ENCODE data around the gene GNG2. TPM values are rescaled to one million over a fixed set of nuclear protein-coding genes. Genes with fewer than 3 reads are reported as not detected.

Gene GNG2
- total RNA-seq, 2 experiments from 2014 or later: 24.0 to 32.0 TPM

GRCh38 chr14:51959928-51960327 is 99.5 kb downstream of the GNG2 start:
- no peak overlapping the region for H3K4me3 ChIP-seq (ENCODE audit: low read depth, low read length, poor library complexity, severe bottlenecking)
- no peaks in the 10 kb centered on the region for H3K4me1 ChIP-seq (ENCODE audit: insufficient read depth, low read length, poor library complexity, severe bottlenecking)
- POLR2A ChIA-PET: no interaction called here
- no peak overlapping the region for H3K27ac ChIP-seq (ENCODE audit: low read depth, low read length, poor library complexity, severe bottlenecking)
- DNase-seq (ENCODE audit: low spot score): no peak
- intact Hi-C loops (cut with micrococcal nuclease; ENCODE audit: unreplicated experiment): no loop called here
- no peaks in the 10 kb centered on the region for H4K20me1 ChIP-seq (ENCODE audit: insufficient read depth, low read length)
- H3K9me3 ChIP-seq (ENCODE audit: low read length): no peaks in the 10 kb centered on the region
- H3K36me3 ChIP-seq (ENCODE audit: insufficient read depth, low read length): peaks cover 8% of the 10 kb centered on the region; the same call in 1 of the 2 replicates
- BruUV-seq (replicated peaks): no TSS peak
- CTCF ChIA-PET (ENCODE audit: unreplicated experiment): no interaction called here
- no peak overlapping the region for H2AFZ ChIP-seq (ENCODE audit: low read length)
- TF ChIP-seq EZH2phosphoT487 (IDR thresholded peaks at IDR 0.05; ENCODE audit: borderline replicate concordance, low read depth, low read length): no peak
- H3K4me2 ChIP-seq (ENCODE audit: low read length): no peak overlapping the region
- no peaks in the 10 kb centered on the region for H3K9me2 ChIP-seq (ENCODE audit: insufficient read depth, low read length)
- H3K79me2 ChIP-seq (ENCODE audit: insufficient read depth, low read depth, low read length): no peaks in the 10 kb centered on the region

- Histone ChIP-seq H3K27ac (ENCODE audit: low read depth, low read length, poor library complexity, severe bottlenecking) (no peak overlapping the region), H2AFZ (ENCODE audit: low read length) (no peak overlapping the region), H3K9me2 (ENCODE audit: insufficient read depth, low read length) (no peaks in the 10 kb centered on the region), H3K9me3 (ENCODE audit: low read length) (no peaks in the 10 kb centered on the region), H3K4me2 (ENCODE audit: low read length) (no peak overlapping the region), H3K36me3 (ENCODE audit: insufficient read depth, low read length) (peaks cover 8% of the 10 kb centered on the region; the same call in 1 of the 2 replicates), H3K4me3 (ENCODE audit: low read depth, low read length, poor library complexity, severe bottlenecking) (no peak overlapping the region), H3K79me2 (ENCODE audit: insufficient read depth, low read depth, low read length) (no peaks in the 10 kb centered on the region), H3K4me1 (ENCODE audit: insufficient read depth, low read length, poor library complexity, severe bottlenecking) (no peaks in the 10 kb centered on the region), H4K20me1 (ENCODE audit: insufficient read depth, low read length) (no peaks in the 10 kb centered on the region)
- ChIA-PET CTCF (ENCODE audit: unreplicated experiment) (no interaction called here), POLR2A (no interaction called here)
- TF ChIP-seq CTCF (conservative IDR thresholded peaks at IDR 0.05; ENCODE audit: low read length) (no peak), EZH2phosphoT487 (IDR thresholded peaks at IDR 0.05; ENCODE audit: borderline replicate concordance, low read depth, low read length) (no peak)
- BruUV-seq (replicated peaks): no TSS peak
- DNase-seq (ENCODE audit: low spot score): no peak
- intact Hi-C loops (cut with micrococcal nuclease; ENCODE audit: unreplicated experiment): no loop called here
These were observed 100.5 kb downstream of the GNG2 start for GRCh38 chr14:51960866-51961265.

GRCh38 chr14:51962711-51963110 is 102.3 kb downstream of the GNG2 start:
- ChIA-PET CTCF (ENCODE audit: unreplicated experiment) (no interaction called here), POLR2A (interaction anchor here (0.6 to 1.2 kb wide), 2 partner anchors 148 to 880 kb away, joined by 3 to 4 read pairs; no protein-coding TSS in a partner anchor)
- TF ChIP-seq CTCF (conservative IDR thresholded peaks at IDR 0.05; ENCODE audit: low read length): no peak
- TF ChIP-seq EZH2phosphoT487 (IDR thresholded peaks at IDR 0.05; ENCODE audit: borderline replicate concordance, low read depth, low read length): no peak
- DNase-seq (ENCODE audit: low spot score): no peak
- no peaks in the 10 kb centered on the region for H3K79me2 ChIP-seq (ENCODE audit: insufficient read depth, low read depth, low read length)
- peaks cover 8% of the 10 kb centered on the region; the same call in 1 of the 2 replicates for H3K36me3 ChIP-seq (ENCODE audit: insufficient read depth, low read length)
- no peaks in the 10 kb centered on the region for H3K9me3 ChIP-seq (ENCODE audit: low read length)
- H3K27ac ChIP-seq (ENCODE audit: low read depth, low read length, poor library complexity, severe bottlenecking): no peak overlapping the region
- no peak overlapping the region for H3K4me3 ChIP-seq (ENCODE audit: low read depth, low read length, poor library complexity, severe bottlenecking)
- H3K4me1 ChIP-seq (ENCODE audit: insufficient read depth, low read length, poor library complexity, severe bottlenecking): no peaks in the 10 kb centered on the region
- intact Hi-C loops (cut with micrococcal nuclease; ENCODE audit: unreplicated experiment): no loop called here
- H2AFZ ChIP-seq (ENCODE audit: low read length): no peak overlapping the region
- no peaks in the 10 kb centered on the region for H4K20me1 ChIP-seq (ENCODE audit: insufficient read depth, low read length)
- no TSS peak for BruUV-seq (replicated peaks)
- no peak overlapping the region for H3K4me2 ChIP-seq (ENCODE audit: low read length)
- H3K9me2 ChIP-seq (ENCODE audit: insufficient read depth, low read length): no peaks in the 10 kb centered on the region

Data from OCI-LY7 (cell line).